Bone marrow (tissue), 2 donors: ENCODE measurements around the gene PLEKHM2.
"Not testable (repeated sequence)": the region's sequence is repeated elsewhere in the genome, so short reads cannot be mapped to it uniquely, and the experiment has no call there.

Experiments used
- DNase-seq, 2 donors: peaks; one replicate each; lab custom pipeline; 2025; lab: John Stamatoyannopoulos, UW

PLEKHM2 gene

DNA sequence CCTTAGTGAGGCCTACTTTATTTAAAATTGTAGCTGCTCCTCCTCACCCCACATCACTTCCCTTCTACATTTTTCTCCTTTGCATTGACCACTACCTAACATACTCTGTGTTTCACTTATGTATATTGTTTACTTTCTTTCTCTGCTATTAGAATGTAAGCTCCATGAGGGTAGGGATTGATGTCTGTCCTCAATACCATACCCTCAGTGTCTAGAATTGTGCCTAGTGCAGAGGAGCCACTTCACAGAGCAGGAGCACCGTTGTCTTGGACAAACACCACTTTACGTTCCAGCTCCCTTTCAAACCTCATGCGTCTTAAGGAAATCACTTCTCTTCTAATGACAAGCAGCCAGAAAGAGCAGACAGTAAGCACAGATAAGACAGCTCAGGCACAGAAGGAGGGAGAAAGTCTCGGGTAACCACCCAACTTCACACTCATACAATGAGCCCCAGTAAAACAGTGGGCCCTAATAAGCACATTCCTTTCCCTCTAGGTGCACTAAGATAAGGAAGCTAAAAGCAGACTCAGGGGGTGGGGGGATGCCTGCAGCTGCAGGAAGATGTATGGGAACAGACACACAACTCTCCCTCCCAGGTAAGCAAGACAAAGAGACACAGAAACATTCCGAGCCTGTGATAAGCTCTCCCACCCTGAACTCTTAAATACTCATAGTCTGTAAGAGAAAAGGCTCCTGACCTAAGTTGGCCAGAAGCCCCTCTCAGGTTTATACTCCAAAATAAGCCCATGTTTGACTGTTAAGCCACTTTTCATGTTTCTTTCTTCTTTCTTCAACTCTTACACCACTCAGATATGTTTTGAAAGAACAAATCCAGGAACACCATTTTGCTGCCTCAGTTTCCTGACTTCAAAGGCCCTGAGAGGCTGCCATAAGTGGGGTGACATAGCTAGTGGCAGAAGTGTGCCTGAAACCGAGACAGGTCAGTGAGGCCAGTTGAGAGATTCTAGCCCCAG, 7.1 kb upstream of the PLEKHM2 start:
- DNase-seq: no peak

DNA sequence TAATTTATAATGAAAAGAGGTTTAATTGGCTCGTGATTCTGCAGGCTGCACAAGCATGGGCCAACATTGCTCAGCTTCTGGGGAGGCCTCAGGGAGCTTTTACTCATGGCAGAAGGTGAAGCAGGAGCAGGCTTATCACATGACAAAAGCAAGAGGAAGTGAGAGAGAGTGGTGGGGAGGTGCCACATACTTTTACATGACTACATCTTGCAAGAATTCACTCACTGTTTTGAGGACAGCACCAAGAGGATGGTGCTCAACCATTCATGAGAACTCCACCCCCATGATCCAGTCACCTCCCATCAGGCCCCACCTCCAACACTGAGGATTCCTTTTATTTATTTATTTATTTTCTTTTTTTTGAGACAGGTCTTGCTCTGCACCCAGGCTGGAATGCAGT, 5.5 kb upstream of the PLEKHM2 start:
- no peak for DNase-seq

DNA sequence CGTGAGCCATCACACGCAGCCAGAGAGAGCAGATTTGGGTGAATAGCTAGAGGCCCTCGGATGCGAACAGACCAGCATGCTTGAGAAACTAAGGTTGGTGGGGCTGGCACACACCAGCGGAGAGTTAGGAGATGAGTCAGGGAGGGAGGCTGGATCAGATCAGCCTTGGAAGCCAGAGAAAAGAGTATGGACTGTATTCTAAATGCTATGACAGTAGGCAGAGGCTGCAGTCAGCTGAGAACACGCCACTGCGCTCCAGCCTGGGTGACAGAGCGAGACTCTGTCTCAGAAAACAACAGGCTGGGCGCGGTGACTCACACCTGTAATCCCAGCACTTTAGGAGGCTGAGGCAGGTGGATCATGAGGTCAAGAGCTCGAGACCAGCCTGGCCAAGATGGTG, 4.0 kb upstream of the PLEKHM2 start:
- DNase-seq: no peak

GRCh38 chr1:15680561-15681348, 3.4 kb upstream of the PLEKHM2 start:
- DNase-seq: no peak

GRCh38 chr1:15681349-15682292, 2.5 kb upstream of the PLEKHM2 start:
- DNase-seq: no peak

DNA sequence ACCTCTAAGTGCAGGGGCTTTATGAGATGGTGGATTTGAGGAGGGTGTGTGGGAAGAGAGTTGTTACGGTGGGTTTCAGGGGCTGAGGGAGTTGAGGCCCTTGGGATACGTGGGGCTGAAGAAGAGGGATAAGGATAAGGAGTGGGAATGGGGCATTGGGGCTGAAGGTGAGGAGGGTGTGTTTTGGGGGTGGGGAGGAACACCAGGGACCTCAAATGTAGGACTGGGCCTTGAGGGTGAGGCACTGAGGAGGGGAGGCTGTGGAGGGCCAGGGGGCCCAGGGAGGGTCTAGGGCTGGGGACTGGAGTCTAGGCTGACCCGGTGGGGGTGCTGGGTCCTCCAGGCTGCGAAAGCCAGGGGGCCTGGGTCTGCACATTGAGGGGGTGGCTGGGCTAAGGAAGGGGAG, 1.2 kb upstream of the PLEKHM2 start:
- no peak for DNase-seq

DNA sequence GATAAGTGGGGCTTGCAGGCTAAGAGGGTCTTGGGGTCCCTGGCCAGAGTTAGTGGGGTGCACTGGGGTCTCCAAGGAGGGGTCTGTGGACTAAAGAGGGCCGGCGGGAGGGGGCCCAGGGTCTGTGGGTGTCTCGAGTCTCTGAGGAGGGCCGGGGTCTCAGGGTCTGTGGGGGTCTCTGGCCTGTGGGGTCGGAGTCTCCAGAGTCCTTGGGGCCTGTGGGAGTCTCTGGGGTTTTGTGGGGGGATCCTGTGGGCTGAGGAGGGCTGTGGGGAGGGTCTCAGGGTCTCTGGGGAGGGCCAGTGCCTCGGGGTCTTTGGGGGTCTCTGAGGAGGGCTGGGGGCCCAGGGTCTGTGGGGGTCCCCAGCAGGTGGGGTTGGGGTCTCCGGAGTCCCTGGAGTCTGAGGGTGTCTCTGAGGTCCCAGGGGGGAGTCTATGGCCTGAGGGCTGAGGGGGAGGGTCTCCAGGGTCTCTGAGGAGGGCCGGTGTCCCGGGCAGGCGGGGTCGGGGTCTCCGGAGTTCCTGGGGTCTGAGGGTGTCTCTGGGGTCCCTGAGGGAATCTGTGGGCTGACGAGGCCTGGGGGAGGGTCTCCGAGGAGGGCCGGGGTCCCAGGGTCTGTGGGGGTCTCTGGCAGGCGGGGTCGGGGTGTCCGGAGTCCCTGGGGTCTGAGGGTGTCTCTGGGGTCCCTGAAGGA, 628 bp upstream of the PLEKHM2 start:
- DNase-seq: no peak

GRCh38 chr1:15684468-15685291, 560 bp downstream of the PLEKHM2 start:
- DNase-seq: peak in 1 of 2 donors; percentile 27

- DNase-seq: no peak
Observed at GRCh38 chr1:15685820-15686219, 1.7 kb downstream of the PLEKHM2 start.

- DNase-seq: no peak
Observed at GRCh38 chr1:15687446-15687845, 3.3 kb downstream of the PLEKHM2 start.

- DNase-seq: no peak
Observed at GRCh38 chr1:15690317-15690716, 6.2 kb downstream of the PLEKHM2 start.

DNA sequence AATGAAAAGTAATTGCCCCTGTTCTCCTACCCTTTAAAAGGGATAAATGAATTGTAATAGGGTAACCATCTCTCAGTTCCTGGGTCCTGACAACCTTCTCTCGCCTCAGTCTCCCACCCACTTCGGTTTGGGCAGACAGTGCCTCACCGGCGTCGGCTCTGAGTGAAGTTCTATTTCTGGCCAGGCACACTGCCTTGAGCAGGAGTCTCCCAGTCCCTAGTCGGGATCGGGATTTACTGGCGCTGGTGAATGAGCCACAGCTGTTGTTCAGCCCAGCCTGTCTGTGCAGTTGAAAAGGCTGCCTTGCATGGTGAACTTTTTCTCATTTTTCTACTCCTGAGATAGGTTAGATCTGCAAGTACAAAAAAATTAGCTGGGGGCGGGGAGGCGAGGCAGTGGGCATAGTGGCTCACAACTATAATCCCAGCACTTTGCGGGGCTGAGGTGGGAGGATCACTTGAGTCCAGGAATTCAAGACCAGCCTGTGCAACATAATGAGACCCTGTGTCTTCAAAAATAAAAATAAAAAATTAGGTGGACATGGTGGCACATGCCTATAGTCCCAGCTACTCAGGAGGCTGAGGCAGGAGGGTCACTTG, 7.4 kb downstream of the PLEKHM2 start:
- no peak for DNase-seq

GRCh38 chr1:15692121-15692682, 8.1 kb downstream of the PLEKHM2 start:
- no peak for DNase-seq

DNA sequence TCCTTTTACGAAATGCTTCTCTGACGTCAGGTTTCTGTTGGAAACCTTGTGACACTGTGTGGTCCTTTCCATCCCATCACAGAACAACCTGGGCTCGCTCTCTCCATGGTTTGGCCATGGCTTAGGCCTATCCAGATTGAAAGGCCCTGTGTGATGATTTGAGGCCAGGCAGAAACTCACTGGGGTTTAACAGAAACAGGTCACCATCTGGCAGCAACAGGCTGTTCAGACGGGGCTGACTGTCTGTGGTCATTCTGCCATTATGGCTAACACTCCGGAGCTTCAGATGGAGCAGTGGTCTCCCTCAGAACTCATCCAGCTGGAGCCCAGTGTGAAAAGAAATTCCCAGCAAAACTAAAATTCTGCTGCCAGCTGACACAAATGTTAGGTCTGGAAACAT, 9.3 kb downstream of the PLEKHM2 start:
- DNase-seq: no peak

- peak in 1 of 2 donors; percentile 86 for DNase-seq
Observed at GRCh38 chr1:15696956-15697521, 12.9 kb downstream of the PLEKHM2 start.

- no peak for DNase-seq
Observed at GRCh38 chr1:15698201-15698600, 14.1 kb downstream of the PLEKHM2 start.

- not testable (repeated sequence) for DNase-seq
Observed at GRCh38 chr1:15699321-15699720, 15.2 kb downstream of the PLEKHM2 start.

- no peak for DNase-seq
Observed at GRCh38 chr1:15700508-15700907, 16.4 kb downstream of the PLEKHM2 start.

DNA sequence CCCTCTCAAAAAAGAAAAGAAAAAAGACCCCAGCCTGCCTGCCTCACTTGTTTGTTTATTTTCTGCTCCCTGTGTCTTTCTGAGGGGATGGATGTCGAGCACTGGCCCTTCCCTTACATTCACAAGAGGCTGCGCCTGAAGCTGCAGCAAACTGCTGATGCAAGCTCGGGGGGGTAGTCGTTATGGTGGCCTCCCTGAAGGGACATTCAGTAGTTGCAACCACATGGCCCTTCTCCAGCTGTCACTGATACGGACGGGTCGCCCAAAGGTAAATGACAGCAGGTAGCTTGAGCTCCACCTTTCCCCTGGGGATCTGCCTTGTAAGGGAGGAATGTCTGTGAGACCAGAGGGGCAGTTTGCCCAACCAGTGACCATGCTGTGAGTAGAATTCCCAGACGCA, 17.7 kb downstream of the PLEKHM2 start:
- no peak for DNase-seq
